HEK293 (cell line): ENCODE results near the gene RUFY4.

Experiments
- CTCF ChIP-seq: fragments of 450-650 bp; formaldehyde crosslinking; IDR thresholded peaks from 2 replicates; pipeline ENCODE4 v1.5.1; 2016; ENCODE audit warnings: missing biosample characterization, missing genetic modification characterization
- ZNF26 ChIP-seq: fragments of 450-650 bp; formaldehyde crosslinking; IDR thresholded peaks from 2 replicates; pipeline ENCODE4 v1.5.1; 2016; ENCODE audit warnings: missing biosample characterization, missing genetic modification characterization
- ZNF555 ChIP-seq: fragments of 450-650 bp; formaldehyde crosslinking; conservative IDR thresholded peaks from 2 replicates; pipeline ENCODE4 v1.5.1; 2017; ENCODE audit warnings: missing biosample characterization, mild to moderate bottlenecking, missing genetic modification characterization, inconsistent platforms
- ZNF571 ChIP-seq: fragments of 450-650 bp; formaldehyde crosslinking; IDR thresholded peaks from 2 replicates; pipeline ENCODE4 v1.5.0; 2017; ENCODE audit warnings: missing biosample characterization, missing genetic modification characterization

DNA sequence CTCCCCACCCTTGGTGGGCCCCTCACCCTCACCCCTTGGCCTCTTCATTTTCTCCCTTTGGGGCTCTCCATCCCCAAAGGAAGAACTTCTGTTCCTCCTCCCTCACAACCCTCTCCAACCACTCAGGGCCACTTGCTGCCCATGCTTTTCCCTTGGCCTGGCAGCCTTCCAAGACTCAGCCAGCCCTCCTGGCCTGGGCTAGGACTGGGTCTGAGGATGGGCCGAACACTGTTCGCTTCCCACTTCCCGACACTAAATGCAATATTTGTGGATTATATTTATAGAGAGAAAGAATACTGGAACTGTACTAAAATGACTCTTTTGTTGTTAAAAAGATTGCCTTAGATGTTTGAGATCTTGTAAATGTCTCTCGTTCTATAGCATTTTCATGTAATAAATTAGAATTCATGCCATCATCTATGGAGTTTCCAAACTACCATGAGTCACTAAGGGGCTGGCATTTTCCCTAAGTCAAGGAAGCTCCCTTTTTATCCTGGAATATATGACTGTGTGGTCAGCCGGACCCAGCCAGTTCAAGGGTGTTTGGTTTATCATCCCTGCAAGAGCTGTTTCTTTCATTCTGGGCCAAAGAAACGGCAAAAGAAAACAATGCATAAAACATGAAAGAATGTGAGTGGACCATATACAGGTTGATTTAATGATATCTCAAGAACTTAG, 60.5 kb downstream of the RUFY4 start:
- TF ChIP-seq ZNF571 (tag by site-specific recombination) (no peak), ZNF26 (tag by site-specific recombination) (no peak), CTCF (tag by site-specific recombination) (no peak), ZNF555 (tag by site-specific recombination) (no peak)
